Measurements from ENCODE around the gene RPA1.
"Not testable (repeated sequence)": the region's sequence is repeated elsewhere in the genome, so short reads cannot be mapped to it uniquely, and the experiment has no call there.

RPA1 gene

GRCh38 chr17:1829592-1830257 is at the start of gene RPA1, which contains the start of gene SMYD4:
TSS of gene RPA1 (plus strand) at chr17:1830005. CDS start at chr17:1830094, 89 bp downstream.
TSS of gene SMYD4 (minus strand) at chr17:1829902. CDS start at chr17:1827994, 1,908 bp downstream.
- peaks cover 57% of the 10 kb centered on the region for H3K36me3 Mint-ChIP-seq (ENCODE audit: low read depth)
- H3K27me3 Mint-ChIP-seq (ENCODE audit: low read depth), result no peaks in the 10 kb centered on the region
- peaks cover 51% of the 10 kb centered on the region for H3K4me1 Mint-ChIP-seq (ENCODE audit: low read depth)
- peak; percentile 93 for DNase-seq (ENCODE audit: low spot score)
- H3K27ac Mint-ChIP-seq, result peak within 1 kb of the TSS; percentile 96
- peak within 1 kb of the TSS; percentile 98 for H3K4me3 Mint-ChIP-seq
- H3K9me3 Mint-ChIP-seq, result no peaks in the 10 kb centered on the region

- Mint-ChIP-seq H3K27ac (no peak overlapping the region), H3K9me3 (no peaks in the 10 kb centered on the region)
Measured at GRCh38 chr17:1782171-1782567, 47.6 kb upstream of the RPA1 start.

GRCh38 chr17:1783271-1783670 is 46.5 kb upstream of the RPA1 start:
- DNase-seq (ENCODE audit: low spot score), result no peak
- Mint-ChIP-seq H3K9me3 (no peaks in the 10 kb centered on the region), H3K27ac (no peak overlapping the region), H3K4me3 (no peak overlapping the region), H3K27me3 (ENCODE audit: low read depth) (no peaks in the 10 kb centered on the region), H3K4me1 (ENCODE audit: low read depth) (peaks cover 5% of the 10 kb centered on the region), H3K36me3 (ENCODE audit: low read depth) (peaks cover 52% of the 10 kb centered on the region)

More at GRCh38 chr17:1782171-1782567, 47.6 kb upstream of the RPA1 start:
- H3K4me3 Mint-ChIP-seq, result no peak overlapping the region
- no peaks in the 10 kb centered on the region for H3K27me3 Mint-ChIP-seq (ENCODE audit: low read depth)
- peaks cover 5% of the 10 kb centered on the region for H3K4me1 Mint-ChIP-seq (ENCODE audit: low read depth)
- DNase-seq (ENCODE audit: low spot score), result no peak
- H3K36me3 Mint-ChIP-seq (ENCODE audit: low read depth), result peaks cover 53% of the 10 kb centered on the region

GRCh38 chr17:1783834-1784611 is 45.8 kb upstream of the RPA1 start:
- peak overlapping the region; percentile 54 for H3K27ac Mint-ChIP-seq
- H3K9me3 Mint-ChIP-seq, result no peaks in the 10 kb centered on the region
- H3K4me3 Mint-ChIP-seq, result no peak overlapping the region
- H3K4me1 Mint-ChIP-seq (ENCODE audit: low read depth), result peaks cover 5% of the 10 kb centered on the region
- no peaks in the 10 kb centered on the region for H3K27me3 Mint-ChIP-seq (ENCODE audit: low read depth)
- peaks cover 48% of the 10 kb centered on the region for H3K36me3 Mint-ChIP-seq (ENCODE audit: low read depth)
- no peak for DNase-seq (ENCODE audit: low spot score)

- no peak overlapping the region for H3K27ac Mint-ChIP-seq
- no peak for DNase-seq (ENCODE audit: low spot score)
- H3K4me3 Mint-ChIP-seq, result no peak overlapping the region
- no peaks in the 10 kb centered on the region for H3K27me3 Mint-ChIP-seq (ENCODE audit: low read depth)
- peaks cover 40% of the 10 kb centered on the region for H3K36me3 Mint-ChIP-seq (ENCODE audit: low read depth)
- H3K9me3 Mint-ChIP-seq, result no peaks in the 10 kb centered on the region
- peaks cover 5% of the 10 kb centered on the region for H3K4me1 Mint-ChIP-seq (ENCODE audit: low read depth)
Measured at GRCh38 chr17:1785930-1786329, 43.9 kb upstream of the RPA1 start.

DNA sequence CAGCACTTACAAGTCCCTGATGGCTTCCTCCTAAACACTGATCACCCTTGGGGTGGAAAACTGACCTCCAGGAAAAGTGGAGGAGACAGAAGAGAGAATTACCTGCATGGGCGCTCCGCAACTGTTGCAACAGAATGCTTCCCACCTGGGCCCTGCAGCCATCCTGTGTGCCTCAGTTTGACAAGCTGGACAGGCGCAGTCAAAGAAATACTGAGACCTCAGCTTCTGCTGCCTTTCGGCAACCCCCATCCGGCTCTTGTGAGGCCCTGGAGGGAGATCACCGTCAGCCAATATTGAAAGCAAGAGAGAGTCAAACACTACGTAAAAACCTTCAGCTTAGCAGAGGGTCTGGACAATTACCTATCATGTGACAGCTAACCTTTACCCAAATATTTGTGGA is 43.1 kb upstream of the RPA1 start:
- Mint-ChIP-seq H3K4me3 (no peak overlapping the region), H3K27ac (no peak overlapping the region), H3K9me3 (no peaks in the 10 kb centered on the region), H3K27me3 (ENCODE audit: low read depth) (no peaks in the 10 kb centered on the region), H3K36me3 (ENCODE audit: low read depth) (peaks cover 38% of the 10 kb centered on the region), H3K4me1 (ENCODE audit: low read depth) (peaks cover 7% of the 10 kb centered on the region)
- DNase-seq (ENCODE audit: low spot score), result no peak

DNA sequence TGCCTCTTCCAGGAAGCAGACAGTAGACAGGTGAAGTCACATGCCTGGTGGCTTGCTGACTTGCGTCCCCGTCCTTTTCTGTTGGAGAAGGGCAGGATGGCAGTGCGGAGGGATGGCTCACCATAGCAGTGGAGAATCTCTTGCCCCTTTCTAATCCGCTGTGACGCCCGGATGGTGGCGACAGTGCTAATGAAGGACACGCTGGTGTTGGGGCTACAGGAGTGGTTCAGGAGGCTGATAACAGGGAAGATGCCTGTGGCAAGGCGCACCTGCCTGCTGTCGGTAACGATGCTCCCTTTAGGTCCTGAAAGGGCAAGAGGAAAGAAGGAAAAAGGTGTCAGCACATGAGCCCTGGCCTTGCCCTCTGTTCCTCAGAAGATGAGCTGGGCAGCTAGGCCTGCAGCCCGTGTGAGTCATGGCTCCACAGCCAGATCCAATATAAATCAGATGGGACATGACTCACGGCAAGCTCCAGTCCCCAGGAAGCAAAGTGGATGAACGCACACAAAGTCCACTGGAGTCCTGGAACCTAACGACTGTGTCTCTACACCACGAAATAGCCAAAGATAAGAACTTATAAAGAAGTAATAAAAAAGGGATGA is 42.4 kb upstream of the RPA1 start:
- H3K9me3 Mint-ChIP-seq, result no peaks in the 10 kb centered on the region
- peaks cover 7% of the 10 kb centered on the region for H3K4me1 Mint-ChIP-seq (ENCODE audit: low read depth)
- no peaks in the 10 kb centered on the region for H3K27me3 Mint-ChIP-seq (ENCODE audit: low read depth)
- H3K36me3 Mint-ChIP-seq (ENCODE audit: low read depth), result peaks cover 31% of the 10 kb centered on the region
- no peak overlapping the region for H3K4me3 Mint-ChIP-seq
- DNase-seq (ENCODE audit: low spot score), result no peak
- H3K27ac Mint-ChIP-seq, result peak overlapping the region; percentile 2

DNA sequence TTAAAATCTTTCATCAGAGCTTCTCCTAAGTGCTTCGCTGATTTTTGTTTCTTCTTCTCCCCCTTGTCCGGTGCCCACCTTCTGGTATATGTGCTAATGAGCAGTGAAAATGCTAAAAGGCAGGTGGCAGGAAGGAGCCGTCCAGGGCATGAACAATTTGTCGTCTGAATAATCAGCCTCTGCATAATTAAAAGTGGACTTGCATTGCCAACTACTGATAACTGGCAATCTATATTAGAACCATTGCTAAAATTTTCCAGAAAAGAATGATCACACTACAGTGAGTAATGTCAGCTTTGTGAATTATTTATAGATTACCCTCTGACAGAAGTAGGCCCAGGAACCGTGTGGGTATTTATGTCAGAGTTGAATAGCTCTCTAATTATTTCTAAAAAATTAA is 39.9 kb upstream of the RPA1 start:
- Mint-ChIP-seq H3K4me1 (ENCODE audit: low read depth) (peaks cover 7% of the 10 kb centered on the region), H3K27me3 (ENCODE audit: low read depth) (no peaks in the 10 kb centered on the region), H3K9me3 (no peaks in the 10 kb centered on the region), H3K4me3 (no peak overlapping the region), H3K36me3 (ENCODE audit: low read depth) (peaks cover 12% of the 10 kb centered on the region), H3K27ac (no peak overlapping the region)
- DNase-seq (ENCODE audit: low spot score), result no peak

GRCh38 chr17:1792495-1793446 is 37.0 kb upstream of the RPA1 start:
- Mint-ChIP-seq H3K4me1 (ENCODE audit: low read depth) (peaks cover 13% of the 10 kb centered on the region), H3K27me3 (ENCODE audit: low read depth) (no peaks in the 10 kb centered on the region), H3K4me3 (no peak overlapping the region), H3K27ac (no peak overlapping the region), H3K9me3 (no peaks in the 10 kb centered on the region), H3K36me3 (ENCODE audit: low read depth) (peaks cover 15% of the 10 kb centered on the region)
- DNase-seq (ENCODE audit: low spot score), result no peak

GRCh38 chr17:1793447-1793806 is 36.4 kb upstream of the RPA1 start:
- Mint-ChIP-seq H3K4me3 (no peak overlapping the region), H3K27me3 (ENCODE audit: low read depth) (no peaks in the 10 kb centered on the region), H3K27ac (no peak overlapping the region), H3K4me1 (ENCODE audit: low read depth) (peaks cover 13% of the 10 kb centered on the region), H3K36me3 (ENCODE audit: low read depth) (peaks cover 20% of the 10 kb centered on the region), H3K9me3 (no peaks in the 10 kb centered on the region)
- no peak for DNase-seq (ENCODE audit: low spot score)

- no peak for DNase-seq (ENCODE audit: low spot score)
- peaks cover 25% of the 10 kb centered on the region for H3K36me3 Mint-ChIP-seq (ENCODE audit: low read depth)
- no peak overlapping the region for H3K4me3 Mint-ChIP-seq
- H3K27ac Mint-ChIP-seq, result no peak overlapping the region
- no peaks in the 10 kb centered on the region for H3K27me3 Mint-ChIP-seq (ENCODE audit: low read depth)
- H3K4me1 Mint-ChIP-seq (ENCODE audit: low read depth), result peaks cover 11% of the 10 kb centered on the region
- no peaks in the 10 kb centered on the region for H3K9me3 Mint-ChIP-seq
Measured at GRCh38 chr17:1796800-1797199, 33.0 kb upstream of the RPA1 start.

DNA sequence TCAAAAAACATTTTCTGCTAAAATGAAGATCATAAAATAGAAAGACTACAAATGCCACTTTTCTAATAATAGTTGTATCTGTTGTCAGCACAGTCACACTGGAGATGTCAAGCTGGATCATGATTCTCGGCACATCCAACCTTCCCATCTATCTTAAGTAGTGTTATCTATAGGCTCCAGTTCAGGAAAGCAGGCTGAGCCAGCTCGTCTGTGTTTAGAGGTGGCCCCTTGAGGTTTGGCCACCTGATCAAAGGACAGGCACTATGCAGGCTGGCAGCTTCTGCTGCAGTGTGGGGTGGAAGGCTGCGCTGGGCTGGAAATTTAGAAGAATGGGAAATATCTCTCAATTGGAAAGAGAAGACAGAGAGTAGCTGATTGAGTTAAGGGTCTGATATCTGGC is 32.5 kb upstream of the RPA1 start:
- H3K36me3 Mint-ChIP-seq (ENCODE audit: low read depth), result peaks cover 28% of the 10 kb centered on the region

DNA sequence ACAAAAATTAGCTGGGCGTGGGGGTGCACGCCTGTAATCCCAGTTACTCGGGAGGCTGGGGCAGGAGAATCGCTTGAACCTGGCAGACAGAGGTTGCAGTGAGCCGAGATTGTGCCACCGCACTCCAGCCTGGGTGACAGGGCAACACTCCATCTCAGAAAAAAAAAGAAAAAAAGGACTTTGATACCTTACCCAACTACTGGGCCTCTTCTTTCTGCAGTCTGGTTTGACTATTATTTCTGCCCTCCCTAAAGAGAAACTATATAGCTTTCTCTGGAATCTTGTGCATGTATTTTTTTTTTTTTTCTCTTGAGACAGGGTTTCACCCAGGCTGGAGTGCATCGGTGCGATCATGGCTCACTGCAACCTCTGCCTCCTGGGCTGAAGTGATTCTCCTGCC is 32.0 kb upstream of the RPA1 start:
- H3K9me3 Mint-ChIP-seq; H3K27ac Mint-ChIP-seq; H3K27me3 Mint-ChIP-seq (ENCODE audit: low read depth); H3K4me3 Mint-ChIP-seq; DNase-seq (ENCODE audit: low spot score): not testable (repeated sequence)
- H3K36me3 Mint-ChIP-seq (ENCODE audit: low read depth), result peaks cover 28% of the 10 kb centered on the region
- peaks cover 11% of the 10 kb centered on the region for H3K4me1 Mint-ChIP-seq (ENCODE audit: low read depth)

More for the DNA sequence above, 32.5 kb upstream of the RPA1 start:
- peaks cover 11% of the 10 kb centered on the region for H3K4me1 Mint-ChIP-seq (ENCODE audit: low read depth)
- H3K27me3 Mint-ChIP-seq (ENCODE audit: low read depth), result no peaks in the 10 kb centered on the region
- no peak overlapping the region for H3K27ac Mint-ChIP-seq
- no peaks in the 10 kb centered on the region for H3K9me3 Mint-ChIP-seq
- DNase-seq (ENCODE audit: low spot score), result no peak
- no peak overlapping the region for H3K4me3 Mint-ChIP-seq
